Pancreas (tissue), 10 donors: ENCODE measurements around the gene SUFU. TPM values are rescaled to one million over a fixed set of nuclear protein-coding genes. Genes with fewer than 3 reads are reported as not detected.
A peak's percentile ranks its signal among the peaks of the same experiment; 100 is the strongest.

ENCODE experiments used
- ATAC-seq, 4 donors: fragments of 200-7000 bp; cut with Tn5 transposase; one replicate each; pipeline versions ENCODE4 v1.8.0 to v1.9.1; 2020; ENCODE audit warnings: mild to moderate bottlenecking in 4 of 4, moderate library complexity in 4 of 4
- DNase-seq, 6 donors: peaks; one replicate each; pipeline ENCODE4 v3.0.0-alpha.2; 2020
- FAIRE-seq: peaks from 2 replicates; lab custom pipeline; 2012; peaks lifted over from hg19 to GRCh38; lab: Jason Lieb, UNC
- H3K27ac ChIP-seq, 4 donors: fragments of 200-600 bp; sonication (generic); 1 replicate in 3 of 4; 2 replicates in 1 of 4; pipeline versions ENCODE4 v1.5.0 to v1.8.0; 2020
- H3K27me3 ChIP-seq, 4 donors: fragments of 200-600 bp; one replicate each; pipeline ENCODE4 v1.8.0; 2021
- H3K36me3 ChIP-seq, 3 donors: fragments of 200-600 bp; sonication (generic) in 1 of 3; one replicate each; pipeline versions ENCODE4 v1.5.0 to v1.8.0; 2020 to 2021
- H3K4me1 ChIP-seq, 3 donors: fragments of 200-600 bp; one replicate each; pipeline ENCODE4 v1.8.0; 2021
- H3K4me3 ChIP-seq, 4 donors: fragments of 200-600 bp; sonication (generic) in 2 of 4; one replicate each; pipeline versions ENCODE4 v1.5.0 to v1.8.0; 2020 to 2021
- H3K9me3 ChIP-seq, 4 donors: fragments of 200-600 bp; one replicate each; pipeline ENCODE4 v1.8.0; 2021
- CTCF ChIP-seq, 4 donors: fragments of 200-600 bp; sonication (generic) in 3 of 4; IDR thresholded peaks; one replicate each; pipeline versions ENCODE4 v1.5.0 to v1.8.0; 2021; ENCODE audit warnings: antibody characterized with exemption in 4 of 4
- WGBS, 2 donors: extraction: QIAGEN DNeasy Blood & Tissue Kit; methylation state at CpG; one replicate each; pipeline ENCODE4 v1.1.7; 2013; 5-methylcytosine and 5-hydroxymethylcytosine counted together
- intact Hi-C, 3 donors: fragments of 100-400 bp; cut with DNase I; formaldehyde crosslinking; loops; one replicate each; pipeline versions ENCODE4 v1.11.1 to v1.14.2; 2022
- polyA plus RNA-seq, 2 donors: library from polyadenylated mRNA; stranded (reverse); fragments of 200-250 nt; gene quantifications; one replicate each; pipeline ENCODE4 v1.2.3, GENCODE V29; 2013
- total RNA-seq, 6 donors: library from RNA; stranded (reverse); fragmentation: NEBNext Ultra II Directional in 4 of 6; extraction: Animal tissue kit (Norgen Biotek cat#: 25700) in 4 of 6; gene quantifications; one replicate each; pipeline versions ENCODE4 v1.2.1 to v1.2.4, GENCODE V29; 2021 to 2023
- donor health status: healthy with polysubstance abuse.
- donor health status: DM: no; HTN: no; CAD: no; lungs with moderate emphysema.
- donor health status: DM: no; HTN: no; CAD: no.
- donor health status: control.
- donor health status: control.
- donor health status: Bipolar disorder and iron deficiency.
- donor health status: DM: yes; HTN: yes; CAD: no.
- donor health status: DM: no; HTN: no; CAD: no.
- donor health status: DM: no; HTN: no; CAD: no.
- donor health status: DM: yes; HTN: yes; CAD: no.

SUFU gene
- total and polyA plus RNA-seq, 8 donors: 1.9 to 7.8 (median 2.9) TPM

GRCh38 chr10:102505462-102506115, 1.8 kb downstream of the SUFU start:
- WGBS, 2 donors: 71 to 73% methylated on average over 10 of the region's 10 CpGs
- H3K36me3 ChIP-seq: no peaks in the 10 kb centered on the region
- TF ChIP-seq CTCF (IDR thresholded peaks at IDR 0.05): no peak
- ATAC-seq: no peak
- FAIRE-seq: no peak
- H3K27me3 ChIP-seq: no peaks in the 10 kb centered on the region
- no peak overlapping the region for H3K4me3 ChIP-seq
- H3K27ac ChIP-seq: no peak overlapping the region
- intact Hi-C loops: loop anchor here in 1 of 3 donors (10.0 kb wide), 1 partner anchor 79 kb away; no protein-coding TSS in a partner anchor
- DNase-seq: peak in 2 of 6 donors; percentile 30 to 66
- peaks cover 6 to 16% (median 12%) of the 10 kb centered on the region in 3 donors for H3K4me1 ChIP-seq
- H3K9me3 ChIP-seq: no peaks in the 10 kb centered on the region

GRCh38 chr10:102507521-102507920, 3.7 kb downstream of the SUFU start:
- WGBS, 2 donors: 55 to 58% methylated on average over 3 of the region's 3 CpGs
- DNase-seq (no peak), ATAC-seq (no peak), FAIRE-seq (no peak)
- Histone ChIP-seq H3K36me3 (no peaks in the 10 kb centered on the region), H3K27me3 (no peaks in the 10 kb centered on the region), H3K9me3 (no peaks in the 10 kb centered on the region), H3K27ac (no peak overlapping the region), H3K4me3 (no peak overlapping the region), H3K4me1 (peaks cover 0 to 16% (median 5%) of the 10 kb centered on the region in 3 donors)
- no peak for TF ChIP-seq CTCF (IDR thresholded peaks at IDR 0.05)
- intact Hi-C loops: loop anchor here in 1 of 3 donors (10.0 kb wide), 1 partner anchor 77 kb away; no protein-coding TSS in a partner anchor

- intact Hi-C loops: loop anchor here in 1 of 3 donors (10.0 kb wide), 1 partner anchor 76 kb away; no protein-coding TSS in a partner anchor
- no peak for FAIRE-seq
- H3K4me3 ChIP-seq: no peak overlapping the region
- WGBS, 2 donors: 76 to 93% methylated on average over 1 of the region's 1 CpG
- no peak for TF ChIP-seq CTCF (IDR thresholded peaks at IDR 0.05)
- H3K4me1 ChIP-seq: peaks cover 0 to 10% (median 0%) of the 10 kb centered on the region in 3 donors
- no peak for DNase-seq
- no peak overlapping the region for H3K27ac ChIP-seq
- H3K9me3 ChIP-seq: no peaks in the 10 kb centered on the region
- no peaks in the 10 kb centered on the region for H3K36me3 ChIP-seq
- H3K27me3 ChIP-seq: no peaks in the 10 kb centered on the region
- ATAC-seq: no peak
These were observed 4.7 kb downstream of the SUFU start for GRCh38 chr10:102508506-102508905.

- Histone ChIP-seq H3K4me3 (no peak overlapping the region), H3K36me3 (no peaks in the 10 kb centered on the region), H3K27me3 (no peaks in the 10 kb centered on the region), H3K27ac (no peak overlapping the region), H3K4me1 (peaks cover 0 to 9% (median 0%) of the 10 kb centered on the region in 3 donors), H3K9me3 (no peaks in the 10 kb centered on the region)
- 50 to 81% methylated on average over 2 of the region's 2 CpGs for whole genome bisulfite sequencing, 2 donors
- DNase-seq: no peak
- no peak for FAIRE-seq
- peak in 2 of 4 donors; percentile 20 to 27 for ATAC-seq
- no peak for TF ChIP-seq CTCF (IDR thresholded peaks at IDR 0.05)
- intact Hi-C loops: loop anchor here in 1 of 3 donors (10.0 kb wide), 1 partner anchor 75 kb away; no protein-coding TSS in a partner anchor
These were observed 5.6 kb downstream of the SUFU start for GRCh38 chr10:102509387-102509786.
